Activated CD4-positive, alpha-beta T cell treated with anti-CD3 and anti-CD28 coated beads, Interleukin-2, amount 50 U/mL, for 24 hours (primary cell): Measurements from ENCODE around the gene SLC14A1.

Experiments
- DNase-seq, 2 donors: peaks; one replicate each; pipeline ENCODE4 v3.0.0-alpha.2; 2020; ENCODE audit warnings: low read depth in 1 of 2, low spot score in 1 of 2

SLC14A1 gene

GRCh38 chr18:45793264-45793965 is 69.4 kb downstream of the SLC14A1 start:
- DNase-seq: no peak

- DNase-seq: no peak
Observed at GRCh38 chr18:45801416-45802004, 77.5 kb downstream of the SLC14A1 start.
